Measurements from ENCODE around the gene POM121L12. TPM values are rescaled to one million over a fixed set of nuclear protein-coding genes. Genes with fewer than 3 reads are reported as not detected.

The POM121L12 gene
- total RNA-seq, 1 experiment from 2014 or later = not detected

DNA sequence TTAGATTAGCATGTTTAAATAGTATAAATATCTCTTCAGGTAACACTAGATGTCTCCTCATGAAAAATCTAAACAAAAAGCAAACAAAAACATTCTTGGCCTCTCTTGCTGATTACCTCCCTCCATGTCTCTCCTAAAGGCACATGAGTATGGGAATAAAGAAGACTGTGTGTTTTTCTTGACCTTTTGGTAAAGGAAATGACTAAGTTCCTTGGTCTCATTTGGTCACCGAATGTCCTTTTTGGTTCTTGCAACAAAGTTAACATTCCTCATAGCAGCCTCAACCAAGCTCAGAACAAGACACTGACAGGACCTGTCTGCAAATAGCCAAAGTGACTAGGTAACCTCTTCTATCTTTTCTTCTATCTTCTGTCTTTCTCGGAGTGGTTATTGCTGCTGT lies 35.5 kb downstream of the POM121L12 start:
- WGBS (ENCODE audit: extremely low coverage, insufficient read length, low lambda C conversion rate) = no CpG with 5 or more reads among the region's 2 CpGs

More for the DNA sequence above, 35.5 kb downstream of the POM121L12 start:
- no peak overlapping the region for H3T11ph ChIP-seq (ENCODE audit: low read length)
- H3K4me1 ChIP-seq (ENCODE audit: insufficient read depth, low read length) = no peaks in the 10 kb centered on the region
- no peak overlapping the region for H3K23ac ChIP-seq (ENCODE audit: insufficient read length, low read depth, low read length)
- H2BK20ac ChIP-seq (ENCODE audit: low read depth, low read length, poor library complexity, severe bottlenecking) = no peak overlapping the region
- H4K20me1 ChIP-seq (ENCODE audit: control insufficient read depth, insufficient read depth, insufficient read length) = no peaks in the 10 kb centered on the region
- no peaks in the 10 kb centered on the region for H3K79me2 ChIP-seq (ENCODE audit: insufficient read depth, low read length)
- no peak overlapping the region for H3K14ac ChIP-seq (ENCODE audit: insufficient read depth, low read length)
- H3K4me3 Mint-ChIP-seq = no peak overlapping the region
- no peak overlapping the region for H2BK12ac ChIP-seq (ENCODE audit: insufficient read length, low read depth, low read length)
- TF ChIP-seq CTCF (conservative IDR thresholded peaks at IDR 0.05) = no peak
- H3K27ac ChIP-seq (ENCODE audit: insufficient read length, low read depth, low read length) = no peak overlapping the region
- no peak overlapping the region for H3K56ac ChIP-seq (ENCODE audit: insufficient read length, low read depth, low read length)
- H3K27me3 ChIP-seq (ENCODE audit: insufficient read depth, low read length) = no peaks in the 10 kb centered on the region
- no peak for DNase-seq
- no peaks in the 10 kb centered on the region for H3K23me2 ChIP-seq (ENCODE audit: insufficient read length, low read depth, low read length, poor library complexity, severe bottlenecking)
- H2AK5ac ChIP-seq (ENCODE audit: insufficient read length, low read length) = no peak overlapping the region
- H3K79me1 ChIP-seq (ENCODE audit: insufficient read depth, low read depth, low read length, poor library complexity, severe bottlenecking) = no peaks in the 10 kb centered on the region
- H4K91ac ChIP-seq (ENCODE audit: insufficient read length, low read depth, low read length) = no peak overlapping the region
- no peak overlapping the region for H3K27ac Mint-ChIP-seq
- H3K9me3 Mint-ChIP-seq = no peaks in the 10 kb centered on the region; a peak in 1 of 5 replicates
- H3K18ac ChIP-seq (ENCODE audit: insufficient read length, low read depth, low read length) = no peak overlapping the region
- no peak overlapping the region for H2AFZ ChIP-seq (ENCODE audit: low read length)
- H3K4me1 Mint-ChIP-seq = peaks cover 0 to 4% of the 10 kb centered on the region in 2 experiments; a peak in 2 of 4 replicates
- H2BK5ac ChIP-seq (ENCODE audit: insufficient read length, low read length) = no peak overlapping the region
- no peak overlapping the region for H3K9ac ChIP-seq (ENCODE audit: extremely low read depth, insufficient read length, low read length)
- no peak overlapping the region for H2BK120ac ChIP-seq (ENCODE audit: low read depth, low read length, poor library complexity, severe bottlenecking)
- H4K8ac ChIP-seq (replicated peaks; ENCODE audit: insufficient read length, low read depth, low read length) = no peak overlapping the region
- H3K4me2 ChIP-seq (ENCODE audit: insufficient read depth, insufficient read length, low read length) = no peak overlapping the region
- no peaks in the 10 kb centered on the region for H3K27me3 Mint-ChIP-seq (ENCODE audit: low read depth)
- H3K9me3 ChIP-seq (ENCODE audit: control insufficient read depth, low read depth, low read length) = no peaks in the 10 kb centered on the region
- no peaks in the 10 kb centered on the region for H3K36me3 Mint-ChIP-seq (ENCODE audit: insufficient read depth in 1 of 3, low read depth in 3 of 3)
- no peak overlapping the region for H4K5ac ChIP-seq (ENCODE audit: insufficient read length, low read depth, low read length)
- no peak overlapping the region for H3K4ac ChIP-seq (ENCODE audit: low read depth, low read length)
- no peak overlapping the region for H2BK15ac ChIP-seq (ENCODE audit: low read depth, low read length)

All from H9 (cell line).